Measurements from ENCODE around the gene PRLHR. TPM values are rescaled to one million over a fixed set of nuclear protein-coding genes. Genes with fewer than 3 reads are reported as not detected.

Gene PRLHR
- polyA plus RNA-seq, 1 of the 3 experiments (the other 2 are of a cell fraction), result not detected

- WGBS (ENCODE audit: low lambda C conversion rate), result 86% methylated on average over 3 of the region's 3 CpGs
- Histone ChIP-seq H3F3A (replicated peaks; ENCODE audit: insufficient read depth) (no peaks in the 10 kb centered on the region), H3K79me2 (ENCODE audit: insufficient read depth) (no peaks in the 10 kb centered on the region), H3K4me2 (no peak overlapping the region), H3K9me3 (no peaks in the 10 kb centered on the region), H4K20me1 (ENCODE audit: insufficient read depth) (no peaks in the 10 kb centered on the region), H2AFZ (ENCODE audit: low read depth) (no peak overlapping the region), H3K36me3 (replicated peaks in 1 of 2; ENCODE audit: control insufficient read depth in 1 of 2, insufficient read depth in 2 of 2, low read length in 1 of 2) (no peaks in the 10 kb centered on the region), H3K27me3 (ENCODE audit: insufficient read depth) (0 out of 2 replicates have a peak, but pooled peaks cover 4% of the 10 kb centered on the region), H3K4me3 (ENCODE audit: low read depth in 2 of 2, low read length in 1 of 2) (no peak overlapping the region), H3K9me2 (no peaks in the 10 kb centered on the region), H3K27ac (ENCODE audit: low read depth in 2 of 2, low read length in 1 of 2) (no peak overlapping the region), H3K9ac (no peak overlapping the region), H3K4me1 (ENCODE audit: control insufficient read depth in 1 of 2, insufficient read depth in 2 of 2, low read depth in 1 of 2, low read length in 1 of 2) (peaks cover 0 to 29% of the 10 kb centered on the region in 2 experiments; a peak in 2 of 4 replicates)
- DNase-seq, result no peak
- ChIA-PET POLR2A (interaction anchor here (1.0 kb wide), 1 partner anchor 99 kb away, joined by 3 read pairs; no protein-coding TSS in a partner anchor), CTCF (interaction anchor here (0.7 to 11.4 kb wide), 25 partner anchors 8 to 629 kb away, joined by 3 to 226 read pairs (median 6); partner anchors contain the start of genes CACUL1 and PRLHR)
- TF ChIP-seq RCOR1 (IDR thresholded peaks at IDR 0.05; ENCODE audit: low read length) (no peak), TEAD4 (IDR thresholded peaks at IDR 0.05; ENCODE audit: borderline replicate concordance, insufficient read depth) (no peak), SMC3 (IDR thresholded peaks at IDR 0.05; ENCODE audit: low read depth, low read length) (no peak), CTCF (IDR thresholded peaks at IDR 0.05) (no peak)
Observed at GRCh38 chr10:118569882-118570252, 25.6 kb downstream of the PRLHR start.

DNA sequence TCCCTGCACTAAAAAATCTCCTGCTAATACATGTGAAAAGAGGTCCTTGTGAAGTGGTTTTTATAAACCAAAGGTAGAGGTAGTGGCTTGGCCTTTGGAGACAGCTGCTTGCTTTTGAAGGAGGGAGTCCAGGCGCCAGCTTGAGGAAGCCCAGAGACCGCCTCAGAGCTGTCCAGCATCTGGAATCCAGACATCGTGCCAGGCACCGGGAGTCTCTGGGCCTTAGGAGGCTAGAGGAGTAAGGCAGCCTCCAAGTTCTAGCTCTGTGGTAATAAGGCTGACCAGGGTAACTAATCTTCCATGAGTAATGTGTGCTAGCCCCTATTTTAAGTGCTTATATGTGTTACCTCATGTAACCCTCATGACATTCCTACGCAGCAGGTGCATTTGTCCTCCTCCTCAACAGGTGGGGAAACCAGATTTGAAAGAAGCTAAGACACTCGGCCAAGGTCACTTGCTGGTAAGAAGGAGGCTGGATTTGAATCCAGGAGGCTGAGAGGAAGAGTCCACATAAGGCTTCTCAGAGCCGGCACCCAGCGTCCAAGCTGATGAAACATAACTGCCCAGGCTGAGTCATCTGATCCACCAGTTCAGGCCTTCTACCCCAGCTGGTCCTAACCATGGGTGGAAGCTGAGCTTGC lies 26.1 kb downstream of the PRLHR start:
- Histone ChIP-seq H3K79me2 (ENCODE audit: insufficient read depth) (no peaks in the 10 kb centered on the region), H3F3A (replicated peaks; ENCODE audit: insufficient read depth) (no peaks in the 10 kb centered on the region), H3K27me3 (ENCODE audit: insufficient read depth) (0 out of 2 replicates have a peak, but pooled peaks cover 2% of the 10 kb centered on the region), H3K4me2 (no peak overlapping the region), H2AFZ (ENCODE audit: low read depth) (no peak overlapping the region), H3K27ac (ENCODE audit: low read depth in 2 of 2, low read length in 1 of 2) (no peak overlapping the region), H3K4me1 (ENCODE audit: control insufficient read depth in 1 of 2, insufficient read depth in 2 of 2, low read depth in 1 of 2, low read length in 1 of 2) (peaks cover 0 to 29% of the 10 kb centered on the region in 2 experiments; a peak in 2 of 4 replicates), H3K9ac (no peak overlapping the region), H3K36me3 (replicated peaks in 1 of 2; ENCODE audit: control insufficient read depth in 1 of 2, insufficient read depth in 2 of 2, low read length in 1 of 2) (no peaks in the 10 kb centered on the region), H3K9me3 (no peaks in the 10 kb centered on the region), H4K20me1 (ENCODE audit: insufficient read depth) (no peaks in the 10 kb centered on the region), H3K4me3 (ENCODE audit: low read depth in 2 of 2, low read length in 1 of 2) (no peak overlapping the region), H3K9me2 (no peaks in the 10 kb centered on the region)
- POLR2A ChIA-PET, result interaction anchor here (0.6 kb wide), 1 partner anchor 250 kb away, joined by 3 read pairs; no protein-coding TSS in a partner anchor
- 72% methylated on average over 8 of the region's 8 CpGs for WGBS (ENCODE audit: low lambda C conversion rate)
- CTCF ChIA-PET, result interaction anchor here (0.7 to 11.4 kb wide), 36 partner anchors 9 to 630 kb away, joined by 3 to 226 read pairs (median 6); partner anchors contain the start of genes CACUL1 and PRLHR
- peak; percentile 33 for DNase-seq
- TF ChIP-seq USF1 (IDR thresholded peaks at IDR 0.05; ENCODE audit: borderline replicate concordance, low read depth), result no peak
- TF ChIP-seq, protein P1, sequence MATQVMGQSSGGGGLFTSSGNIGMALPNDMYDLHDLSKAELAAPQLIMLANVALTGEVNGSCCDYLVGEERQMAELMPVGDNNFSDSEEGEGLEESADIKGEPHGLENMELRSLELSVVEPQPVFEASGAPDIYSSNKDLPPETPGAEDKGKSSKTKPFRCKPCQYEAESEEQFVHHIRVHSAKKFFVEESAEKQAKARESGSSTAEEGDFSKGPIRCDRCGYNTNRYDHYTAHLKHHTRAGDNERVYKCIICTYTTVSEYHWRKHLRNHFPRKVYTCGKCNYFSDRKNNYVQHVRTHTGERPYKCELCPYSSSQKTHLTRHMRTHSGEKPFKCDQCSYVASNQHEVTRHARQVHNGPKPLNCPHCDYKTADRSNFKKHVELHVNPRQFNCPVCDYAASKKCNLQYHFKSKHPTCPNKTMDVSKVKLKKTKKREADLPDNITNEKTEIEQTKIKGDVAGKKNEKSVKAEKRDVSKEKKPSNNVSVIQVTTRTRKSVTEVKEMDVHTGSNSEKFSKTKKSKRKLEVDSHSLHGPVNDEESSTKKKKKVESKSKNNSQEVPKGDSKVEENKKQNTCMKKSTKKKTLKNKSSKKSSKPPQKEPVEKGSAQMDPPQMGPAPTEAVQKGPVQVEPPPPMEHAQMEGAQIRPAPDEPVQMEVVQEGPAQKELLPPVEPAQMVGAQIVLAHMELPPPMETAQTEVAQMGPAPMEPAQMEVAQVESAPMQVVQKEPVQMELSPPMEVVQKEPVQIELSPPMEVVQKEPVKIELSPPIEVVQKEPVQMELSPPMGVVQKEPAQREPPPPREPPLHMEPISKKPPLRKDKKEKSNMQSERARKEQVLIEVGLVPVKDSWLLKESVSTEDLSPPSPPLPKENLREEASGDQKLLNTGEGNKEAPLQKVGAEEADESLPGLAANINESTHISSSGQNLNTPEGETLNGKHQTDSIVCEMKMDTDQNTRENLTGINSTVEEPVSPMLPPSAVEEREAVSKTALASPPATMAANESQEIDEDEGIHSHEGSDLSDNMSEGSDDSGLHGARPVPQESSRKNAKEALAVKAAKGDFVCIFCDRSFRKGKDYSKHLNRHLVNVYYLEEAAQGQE (IDR thresholded peaks at IDR 0.05; ENCODE audit: low read depth, low read length), result peak; percentile 78
- no peak for TF ChIP-seq RAD21 (IDR thresholded peaks at IDR 0.05; ENCODE audit: low read length)
- no peak for TF ChIP-seq EP300 (IDR thresholded peaks at IDR 0.05; ENCODE audit: borderline replicate concordance in 1 of 2, low read depth in 1 of 2, low read length in 1 of 2)
- no peak for TF ChIP-seq TEAD4 (IDR thresholded peaks at IDR 0.05; ENCODE audit: borderline replicate concordance, insufficient read depth)
- peak; percentile 8; the same call in 1 of the 2 replicates for TF ChIP-seq RCOR1 (IDR thresholded peaks at IDR 0.05; ENCODE audit: low read length)
